ENCODE data around the gene OGDH. TPM values are rescaled to one million over a fixed set of nuclear protein-coding genes. Genes with fewer than 3 reads are reported as not detected.
A peak's percentile ranks its signal among the peaks of the same experiment; 100 is the strongest.

Gene OGDH
- total RNA-seq, 4 donors from 2014 or later, result 98.6 to 146 (median 127) TPM

DNA sequence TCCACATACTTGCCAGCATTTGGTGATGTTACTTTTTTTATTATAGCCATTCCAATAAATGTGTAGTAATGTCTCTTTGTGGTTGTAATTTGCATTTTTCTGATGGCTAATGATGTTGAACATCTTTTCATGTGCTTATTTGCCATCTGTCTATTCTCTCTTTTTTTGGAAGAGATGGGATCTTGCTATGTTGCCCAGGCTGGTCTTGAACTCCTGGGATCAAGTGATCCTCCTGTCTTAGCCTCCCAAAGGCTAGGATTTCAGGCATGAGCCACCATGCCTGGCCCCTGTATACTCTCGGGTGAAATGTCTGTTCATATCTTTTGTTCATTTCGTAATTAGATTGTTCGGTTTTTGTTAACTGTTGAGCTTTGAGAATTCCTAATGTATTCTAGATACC, 3.4 kb downstream of the OGDH start:
- Histone ChIP-seq H3K4me3 (no peak overlapping the region), H3K27me3 (no peaks in the 10 kb centered on the region), H3K9me3 (no peaks in the 10 kb centered on the region), H3K36me3 (no peaks in the 10 kb centered on the region), H3K4me1 (peaks cover 51% of the 10 kb centered on the region), H3K27ac (no peak overlapping the region)
- DNase-seq (ENCODE audit: low spot score in 2 of 2), result no peak
- WGBS, result 88% methylated on average over 3 of the region's 3 CpGs
- no peak for TF ChIP-seq POLR2A (IDR thresholded peaks at IDR 0.05)
- TF ChIP-seq, protein P1, sequence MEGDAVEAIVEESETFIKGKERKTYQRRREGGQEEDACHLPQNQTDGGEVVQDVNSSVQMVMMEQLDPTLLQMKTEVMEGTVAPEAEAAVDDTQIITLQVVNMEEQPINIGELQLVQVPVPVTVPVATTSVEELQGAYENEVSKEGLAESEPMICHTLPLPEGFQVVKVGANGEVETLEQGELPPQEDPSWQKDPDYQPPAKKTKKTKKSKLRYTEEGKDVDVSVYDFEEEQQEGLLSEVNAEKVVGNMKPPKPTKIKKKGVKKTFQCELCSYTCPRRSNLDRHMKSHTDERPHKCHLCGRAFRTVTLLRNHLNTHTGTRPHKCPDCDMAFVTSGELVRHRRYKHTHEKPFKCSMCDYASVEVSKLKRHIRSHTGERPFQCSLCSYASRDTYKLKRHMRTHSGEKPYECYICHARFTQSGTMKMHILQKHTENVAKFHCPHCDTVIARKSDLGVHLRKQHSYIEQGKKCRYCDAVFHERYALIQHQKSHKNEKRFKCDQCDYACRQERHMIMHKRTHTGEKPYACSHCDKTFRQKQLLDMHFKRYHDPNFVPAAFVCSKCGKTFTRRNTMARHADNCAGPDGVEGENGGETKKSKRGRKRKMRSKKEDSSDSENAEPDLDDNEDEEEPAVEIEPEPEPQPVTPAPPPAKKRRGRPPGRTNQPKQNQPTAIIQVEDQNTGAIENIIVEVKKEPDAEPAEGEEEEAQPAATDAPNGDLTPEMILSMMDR (IDR thresholded peaks at IDR 0.05), result no peak
- TF ChIP-seq POLR2AphosphoS5 (IDR thresholded peaks at IDR 0.05), result no peak
- TF ChIP-seq EP300 (IDR thresholded peaks at IDR 0.05), result no peak

DNA sequence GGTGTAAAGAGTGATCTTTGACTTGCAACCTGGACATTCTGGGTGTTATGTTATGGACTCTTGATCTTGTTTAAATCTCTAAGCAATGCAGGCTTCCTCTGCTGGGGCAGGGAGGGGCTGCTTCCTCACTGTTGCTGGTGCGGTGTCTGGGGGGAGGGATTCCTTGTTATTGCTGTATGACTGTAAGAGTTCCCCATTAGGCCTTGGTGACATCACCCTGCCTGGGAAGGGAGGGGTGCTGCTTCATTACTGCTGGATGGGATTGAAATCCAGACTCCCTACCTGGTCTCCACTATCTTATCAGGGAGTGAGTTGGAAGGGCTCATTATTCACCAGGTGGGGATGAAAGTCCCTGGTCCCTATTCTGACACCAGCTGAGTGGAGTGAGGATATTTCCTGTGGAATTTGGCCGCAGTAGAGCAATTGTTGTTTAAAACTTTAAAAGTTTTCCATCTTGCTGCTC, 8.8 kb downstream of the OGDH start:
- peak in 1 of 2 donors; percentile 12 for DNase-seq (ENCODE audit: low spot score in 2 of 2)
- Histone ChIP-seq H3K4me3 (no peak overlapping the region), H3K27me3 (no peaks in the 10 kb centered on the region), H3K4me1 (peaks cover 62% of the 10 kb centered on the region), H3K36me3 (no peaks in the 10 kb centered on the region), H3K27ac (peak overlapping the region; percentile 39), H3K9me3 (no peaks in the 10 kb centered on the region)
- 64% methylated on average over 2 of the region's 2 CpGs for WGBS
- no peak for TF ChIP-seq EP300 (IDR thresholded peaks at IDR 0.05)
- no peak for TF ChIP-seq POLR2A (IDR thresholded peaks at IDR 0.05)
- TF ChIP-seq, protein P1 (IDR thresholded peaks at IDR 0.05), result no peak
- TF ChIP-seq POLR2AphosphoS5 (IDR thresholded peaks at IDR 0.05), result no peak

DNA sequence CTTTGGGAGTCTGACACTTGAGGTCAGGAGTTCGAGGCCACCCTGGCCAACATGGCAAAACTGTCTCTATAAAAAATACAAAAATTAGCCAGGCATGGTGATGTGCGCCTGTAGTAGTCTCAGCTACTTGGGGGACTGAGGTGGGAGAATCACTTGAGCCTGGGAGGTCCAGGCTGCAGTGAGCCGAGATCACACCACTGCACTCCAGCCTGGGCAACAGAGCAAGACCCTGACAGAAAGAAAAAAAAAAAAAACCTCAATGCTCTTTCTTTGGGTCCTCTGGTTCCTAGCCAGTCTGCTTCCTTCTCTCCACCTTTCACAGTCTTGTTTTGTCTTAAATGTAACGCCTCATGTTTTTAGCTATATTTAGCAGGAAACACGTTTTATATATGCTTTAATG, 9.4 kb downstream of the OGDH start:
- H3K4me3 ChIP-seq, result no peak overlapping the region
- H3K27me3 ChIP-seq, result no peaks in the 10 kb centered on the region
- peaks cover 68% of the 10 kb centered on the region for H3K4me1 ChIP-seq
- H3K36me3 ChIP-seq, result no peaks in the 10 kb centered on the region
- whole genome bisulfite sequencing, result 71% methylated on average over 5 of the region's 5 CpGs
- H3K9me3 ChIP-seq, result no peaks in the 10 kb centered on the region
- DNase-seq (ENCODE audit: low spot score in 2 of 2), result peak in 1 of 2 donors; percentile 26
- no peak for TF ChIP-seq EP300 (IDR thresholded peaks at IDR 0.05)
- TF ChIP-seq, protein P1 (IDR thresholded peaks at IDR 0.05), result no peak
- TF ChIP-seq POLR2A (IDR thresholded peaks at IDR 0.05), result no peak
- no peak for TF ChIP-seq POLR2AphosphoS5 (IDR thresholded peaks at IDR 0.05)
- peak overlapping the region; percentile 41 for H3K27ac ChIP-seq

DNA sequence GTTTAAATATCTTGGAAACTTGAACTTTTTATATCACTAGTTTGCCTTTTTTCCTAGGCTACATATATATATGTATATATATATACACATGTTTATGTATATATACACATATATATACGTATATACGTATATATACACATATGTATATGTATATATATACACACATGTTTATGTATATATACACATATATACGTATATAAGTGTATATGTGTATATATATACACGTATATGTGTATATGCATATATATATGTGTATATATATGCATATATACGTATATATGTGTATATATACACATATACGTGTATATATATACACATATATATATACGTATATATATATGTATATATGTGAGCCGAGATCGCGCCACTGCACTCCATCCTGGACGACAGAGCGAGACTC, 10.1 kb downstream of the OGDH start:
- no peaks in the 10 kb centered on the region for H3K27me3 ChIP-seq
- no peak for DNase-seq (ENCODE audit: low spot score in 2 of 2)
- WGBS, result 83% methylated on average over 12 of the region's 12 CpGs
- H3K4me3 ChIP-seq, result no peak overlapping the region
- no peak overlapping the region for H3K27ac ChIP-seq
- H3K36me3 ChIP-seq, result no peaks in the 10 kb centered on the region
- peaks cover 75% of the 10 kb centered on the region for H3K4me1 ChIP-seq
- no peaks in the 10 kb centered on the region for H3K9me3 ChIP-seq
- TF ChIP-seq POLR2AphosphoS5 (IDR thresholded peaks at IDR 0.05), result no peak
- TF ChIP-seq EP300 (IDR thresholded peaks at IDR 0.05), result no peak
- TF ChIP-seq POLR2A (IDR thresholded peaks at IDR 0.05), result no peak
- TF ChIP-seq, protein P1 (IDR thresholded peaks at IDR 0.05), result no peak

DNA sequence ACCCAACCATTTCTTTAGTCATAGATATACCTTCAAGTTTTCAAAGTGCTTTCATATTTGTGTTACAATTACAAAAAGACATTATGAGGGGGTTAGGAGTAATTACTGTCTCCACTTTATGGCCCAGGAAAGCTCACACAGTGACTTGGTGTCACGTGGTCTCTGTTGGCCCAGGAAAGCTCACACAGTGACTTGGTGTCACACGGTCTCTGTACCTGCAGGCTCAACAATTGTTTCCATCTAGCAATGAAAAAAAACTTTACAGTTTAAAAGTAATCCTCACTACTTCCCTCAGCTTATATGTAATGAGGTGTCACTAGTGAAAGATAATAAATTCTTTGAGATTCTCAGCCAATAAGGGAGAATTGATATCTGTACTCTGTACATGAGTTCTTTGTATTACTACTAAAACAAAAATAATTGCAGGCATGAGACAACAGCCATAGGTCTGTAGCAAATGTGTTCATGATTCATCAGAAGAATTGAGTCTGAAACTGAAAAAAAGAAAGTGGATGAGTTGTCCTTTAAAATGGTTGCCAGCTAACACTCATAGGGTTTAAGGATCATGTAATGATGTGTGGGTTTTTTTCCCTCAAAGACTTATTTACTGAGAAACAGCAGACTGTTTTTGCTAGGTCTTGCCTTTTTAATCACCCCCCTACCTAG, 10.9 kb downstream of the OGDH start:
- no peak for TF ChIP-seq POLR2AphosphoS5 (IDR thresholded peaks at IDR 0.05)
- TF ChIP-seq, protein P1 (IDR thresholded peaks at IDR 0.05), result no peak
- no peak for TF ChIP-seq POLR2A (IDR thresholded peaks at IDR 0.05)
- no peak for TF ChIP-seq EP300 (IDR thresholded peaks at IDR 0.05)
- Histone ChIP-seq H3K9me3 (no peaks in the 10 kb centered on the region), H3K36me3 (no peaks in the 10 kb centered on the region), H3K4me1 (peaks cover 75% of the 10 kb centered on the region), H3K27me3 (no peaks in the 10 kb centered on the region), H3K4me3 (no peak overlapping the region), H3K27ac (peak overlapping the region; percentile 76)
- WGBS, result 74% methylated on average over 2 of the region's 2 CpGs
- DNase-seq (ENCODE audit: low spot score in 2 of 2), result no peak

Measured in suprapubic skin (tissue), 4 donors.